K562 (cell line): ENCODE data around the gene DAPK1. TPM values are rescaled to one million over a fixed set of nuclear protein-coding genes. Genes with fewer than 3 reads are reported as not detected.

Experiments
- ARID2 ChIP-seq: fragments of 450-650 bp; IDR thresholded peaks from 2 replicates; pipeline ENCODE4 v1.6.1; 2017; ENCODE audit warnings: antibody characterized with exemption, mild to moderate bottlenecking
- CC2D1A ChIP-seq: fragments of 450-650 bp; IDR thresholded peaks from 2 replicates; pipeline ENCODE4 v1.6.1; 2017; ENCODE audit warnings: mild to moderate bottlenecking
- CTBP1 ChIP-seq: fragments of 450-650 bp; IDR thresholded peaks from 2 replicates; pipeline ENCODE4 v1.6.1; 2016; ENCODE audit warnings: borderline replicate concordance
- CTCF ChIP-seq, 3 experiments: IDR thresholded peaks in 2 of 3; conservative IDR thresholded peaks in 1 of 3; 2 replicates each; pipeline ENCODE4 v1.5.1; 2011 to 2012; ENCODE audit warnings: low read length in 3 of 3, mild to moderate bottlenecking in 3 of 3, control low read depth in 2 of 3, improper control_type of control experiment in 1 of 3, inconsistent platforms in 1 of 3, low read depth in 1 of 3, mixed read lengths in 1 of 3, moderate library complexity in 1 of 3; ENCODE audit not compliant: insufficient read depth in 2 of 3
- EGR1 ChIP-seq: fragments of 450-650 bp; conservative IDR thresholded peaks from 2 replicates; pipeline ENCODE4 v1.6.1; 2017; ENCODE audit warnings: mild to moderate bottlenecking
- KDM4B ChIP-seq, 2 experiments: fragments of 450-650 bp in 1 of 2; sonication (generic) in 1 of 2; IDR thresholded peaks; 2 replicates each; pipeline ENCODE4 v1.6.1; 2016 to 2017; ENCODE audit warnings: borderline replicate concordance in 2 of 2, antibody characterized with exemption in 1 of 2, low read depth in 1 of 2, mild to moderate bottlenecking in 1 of 2
- MEF2A ChIP-seq: IDR thresholded peaks from 2 replicates; pipeline ENCODE4 v1.6.1; 2011; ENCODE audit warnings: low read depth, mild to moderate bottlenecking, low read length, moderate library complexity; ENCODE audit not compliant: control insufficient read depth
- RAD21 ChIP-seq, 2 experiments: fragments of 250-450 bp in 1 of 2; fragments of 450-650 bp in 1 of 2; sonication (Bioruptor Pico) in 1 of 2; formaldehyde crosslinking in 1 of 2; IDR thresholded peaks in 1 of 2; conservative IDR thresholded peaks in 1 of 2; 2 replicates each; pipeline versions ENCODE4 v1.4.0 to v1.8.0; 2020 to 2022; ENCODE audit warnings: mild to moderate bottlenecking in 2 of 2, moderate library complexity in 1 of 2
- SMC3 ChIP-seq: conservative IDR thresholded peaks from 2 replicates; pipeline ENCODE4 v1.6.1; 2011; ENCODE audit warnings: low read depth, low read length, improper control_type of control experiment; ENCODE audit not compliant: insufficient read depth
- YY1 ChIP-seq, 3 experiments: IDR thresholded peaks; 2 replicates each; pipeline ENCODE4 v1.6.1; 2011; ENCODE audit warnings: low read length in 2 of 3, mild to moderate bottlenecking in 2 of 3, moderate library complexity in 2 of 3, borderline replicate concordance in 1 of 3, control low read depth in 1 of 3, low read depth in 1 of 3; ENCODE audit not compliant: insufficient read depth in 3 of 3, insufficient replicate concordance in 2 of 3, control insufficient read depth in 1 of 3, insufficient read length in 1 of 3; ENCODE audit errors: extremely low read depth in 1 of 3
- ZEB2 ChIP-seq: fragments of 450-650 bp; IDR thresholded peaks from 2 replicates; pipeline ENCODE4 v1.6.1; 2016
- ZFP36 ChIP-seq: fragments of 150-350 bp; IDR thresholded peaks from 2 replicates; pipeline ENCODE4 v1.6.1; 2018; ENCODE audit warnings: low read length, low read depth; ENCODE audit not compliant: partially characterized antibody
- ZKSCAN1 ChIP-seq: fragments of 150-350 bp; IDR thresholded peaks from 2 replicates; pipeline ENCODE4 v1.6.1; 2016; ENCODE audit warnings: low read depth, low read length
- polyA plus RNA-seq, 8 experiments: library from polyadenylated mRNA; depleted of rRNA in 4 of 8; stranded (reverse) in 5 of 8; unstranded in 3 of 8; fragments of >200 nt; fragmentation: Nextera tagmentation in 2 of 8; fragmentation: Illumina TruSeq in 1 of 8; extraction: Ambion mirVana in 2 of 8; extraction: Trizol in 1 of 8; gene quantifications; 2 replicates each; pipeline versions ENCODE4 v1.2.1 to v1.2.3, GENCODE V29; 2011 to 2014; ENCODE audit warnings: inconsistent platforms in 1 of 8, missing spikeins in 1 of 8
- total RNA-seq, 7 experiments: library from RNA; depleted of rRNA in 6 of 7; stranded (reverse); fragments of >200 nt in 6 of 7; fragmentation: Illumina TruSeq in 2 of 7; extraction: Trizol in 2 of 7; gene quantifications; 2 replicates each; pipeline versions ENCODE4 v1.2.1 to v1.2.3, GENCODE V29; 2011 to 2021; ENCODE audit warnings: low replicate concordance in 1 of 7

Gene DAPK1
- total and polyA plus RNA-seq, 9 of the 15 experiments (the other 6 are each of a cell fraction or from before 2014, with no cell fraction given), result 1.7 to 26.4 (median 15.8) TPM

DNA sequence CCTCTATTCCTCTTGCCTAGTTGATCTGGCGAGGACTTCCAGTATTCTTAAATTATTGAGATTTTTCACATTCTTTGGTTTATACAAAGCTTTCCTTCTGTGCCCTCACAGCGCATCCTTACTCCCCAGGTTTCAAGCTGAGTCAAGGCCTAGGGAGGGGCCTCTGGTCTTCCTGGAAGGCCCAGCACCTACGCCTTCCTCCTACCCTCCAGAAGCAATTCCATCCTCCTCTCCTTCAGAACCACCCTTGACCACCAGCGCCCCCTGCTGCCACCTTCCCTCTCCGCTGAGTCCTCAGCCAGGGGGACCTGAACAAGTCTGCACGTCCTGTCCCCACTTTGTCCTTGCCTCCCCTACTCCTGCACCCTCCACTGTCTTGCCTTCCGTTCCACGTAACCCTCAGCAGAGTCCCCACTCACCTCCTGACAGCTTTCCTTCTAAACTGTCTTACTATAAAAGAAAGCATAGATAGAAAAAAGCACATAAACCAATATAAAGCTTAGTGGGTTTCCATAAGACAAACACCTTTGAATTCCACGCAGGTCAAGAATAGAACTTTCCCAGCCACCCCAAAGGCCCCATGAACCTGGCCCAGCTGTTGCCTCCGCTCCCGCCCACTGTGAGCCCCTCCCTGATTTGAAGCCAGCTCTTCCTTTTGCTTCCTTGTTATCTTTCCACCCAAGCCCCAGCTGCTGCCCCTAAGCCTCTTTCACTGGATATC, 165.3 kb downstream of the DAPK1 start (continued):
- peak; percentile 59 to 85 for TF ChIP-seq RAD21 (CRISPR knock-in tag; conservative IDR thresholded peaks at IDR 0.05 in 1 of 2, IDR thresholded peaks at IDR 0.05 in 1 of 2)
- TF ChIP-seq SMC3, result peak; percentile 97
- peak; percentile 60; the same call in 1 of the 2 replicates for TF ChIP-seq ZEB2
- TF ChIP-seq CTCF (IDR thresholded peaks at IDR 0.05 in 2 of 3, conservative IDR thresholded peaks at IDR 0.05 in 1 of 3; ENCODE audit: insufficient read depth in 2 of 3, low read depth in 1 of 3, low read length in 3 of 3), result peak; percentile 78 to 87 (median 84)
- TF ChIP-seq CTBP1, result peak; percentile 78; the same call in 1 of the 2 replicates
- TF ChIP-seq ARID2, result peak; percentile 75; the same call in 1 of the 2 replicates
- no peak for TF ChIP-seq KDM4B (IDR thresholded peaks at IDR 0.05; ENCODE audit: borderline replicate concordance in 2 of 2, low read depth in 1 of 2)
- TF ChIP-seq ZKSCAN1, result 0 out of 2 replicates have a peak, but pooled peaks have one; percentile 21
- no peak for TF ChIP-seq YY1 (IDR thresholded peaks at IDR 0.05; ENCODE audit: borderline replicate concordance in 1 of 3, control insufficient read depth in 1 of 3, extremely low read depth in 1 of 3, insufficient read depth in 3 of 3, insufficient read length in 1 of 3, insufficient replicate concordance in 2 of 3, low read depth in 1 of 3, low read length in 2 of 3)
- no peak for TF ChIP-seq MEF2A
- peak; percentile 52; the same call in 1 of the 2 replicates for TF ChIP-seq CC2D1A
- peak; percentile 4 for TF ChIP-seq ZFP36
- 0 out of 2 replicates have a peak, but pooled peaks have one; percentile 20 for TF ChIP-seq EGR1
